GM21390 (cell line): Measurements from ENCODE around the gene STK32B.
"Not testable (repeated sequence)": the region's sequence is repeated elsewhere in the genome, so short reads cannot be mapped to it uniquely, and the experiment has no call there.

Experiments
- ATAC-seq: cut with Tn5 transposase; IDR thresholded peaks from one replicate; pipeline ENCODE4 v1.9.1; 2021; ENCODE audit not compliant: unreplicated experiment

Gene STK32B

DNA sequence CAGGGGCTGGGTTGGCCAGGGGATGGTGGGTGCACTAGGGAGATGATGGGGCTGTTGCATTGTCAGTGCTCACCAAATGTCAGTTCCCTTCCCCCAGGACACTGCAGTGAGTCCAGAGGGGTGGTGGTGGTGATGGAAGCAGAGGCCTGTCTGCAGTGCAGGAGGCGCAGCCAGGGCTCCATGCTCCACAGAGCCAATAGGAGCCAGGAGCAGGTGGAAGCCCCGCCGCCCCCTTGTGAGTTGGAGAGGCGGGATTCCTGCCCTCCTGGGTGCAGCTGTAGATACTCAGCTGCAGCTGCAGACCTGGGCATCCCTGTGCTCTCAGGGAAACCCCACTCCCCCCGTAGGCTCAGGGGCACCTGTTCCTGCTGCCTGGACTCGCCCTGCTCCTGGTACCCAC lies 372.4 kb downstream of the STK32B start:
- ATAC-seq, result no peak

GRCh38 chr4:5424211-5424610 lies 372.9 kb downstream of the STK32B start:
- ATAC-seq, result no peak

DNA sequence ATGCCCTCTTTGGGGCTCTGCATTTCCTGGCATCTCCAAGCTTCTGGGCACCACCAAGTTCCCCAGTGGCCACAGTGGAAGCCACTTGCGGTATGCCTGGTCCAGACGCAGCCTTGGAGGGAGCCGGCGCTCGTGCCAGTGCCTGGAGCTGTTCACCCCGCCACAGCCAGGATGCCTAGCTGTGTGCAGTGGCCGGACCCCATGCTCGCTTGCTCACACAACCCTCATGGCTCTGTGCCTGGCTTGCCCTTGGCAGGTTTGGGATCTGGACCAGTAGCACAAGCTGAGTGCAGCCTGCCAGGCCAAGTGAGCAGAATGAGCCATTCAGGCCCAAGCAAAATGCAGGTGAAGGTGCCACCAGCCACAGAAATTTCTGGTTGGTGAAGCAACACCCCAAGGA lies 373.6 kb downstream of the STK32B start:
- no peak for ATAC-seq

- no peak for ATAC-seq
Observed at GRCh38 chr4:5429747-5430146, 378.5 kb downstream of the STK32B start.

DNA sequence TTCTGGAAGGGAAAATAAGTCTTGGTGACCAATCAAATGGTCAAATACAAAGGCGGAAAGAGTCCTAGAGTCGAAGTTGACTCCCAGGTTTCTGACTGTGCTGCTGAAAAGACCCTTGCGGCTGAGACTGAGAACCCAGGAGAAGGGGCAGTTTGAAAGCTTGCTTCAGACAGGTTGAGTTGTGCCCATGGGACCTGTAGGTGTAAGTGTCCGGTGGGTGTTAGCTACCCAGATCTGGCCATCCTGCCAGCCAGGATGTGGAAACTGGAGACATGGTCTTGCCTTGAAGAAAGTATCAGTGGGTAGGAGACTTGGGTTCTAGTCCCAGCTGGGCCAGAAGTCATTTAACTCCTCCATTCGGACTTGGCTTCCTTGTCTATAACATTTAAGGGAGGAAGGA lies 381.9 kb downstream of the STK32B start:
- no peak for ATAC-seq

DNA sequence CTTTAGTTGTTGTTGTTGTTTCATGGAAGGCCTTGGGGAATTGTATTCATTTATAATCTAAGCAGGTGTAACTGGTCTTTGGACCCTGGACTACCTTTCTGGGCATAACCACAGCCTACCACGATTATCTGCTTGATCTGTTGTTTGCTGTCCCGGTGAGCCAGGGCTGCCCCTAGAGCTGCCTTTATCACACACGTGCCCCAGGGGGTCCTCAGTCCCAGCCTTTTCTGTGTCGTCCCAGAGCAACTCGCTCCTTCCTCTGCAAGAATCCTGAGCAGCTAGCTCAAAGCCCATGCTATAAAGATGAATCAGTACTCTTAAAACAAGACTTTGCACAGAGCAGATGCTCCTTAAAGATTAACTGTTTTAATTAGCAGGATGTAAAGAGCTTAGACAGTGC lies 383.9 kb downstream of the STK32B start:
- ATAC-seq, result no peak

- no peak for ATAC-seq
Observed at GRCh38 chr4:5435823-5436222, 384.5 kb downstream of the STK32B start.

GRCh38 chr4:5443976-5444802 lies 392.9 kb downstream of the STK32B start:
- not testable (repeated sequence) for ATAC-seq

- no peak for ATAC-seq
Observed at GRCh38 chr4:5444918-5445517, 393.7 kb downstream of the STK32B start.

GRCh38 chr4:5446595-5447226 lies 395.4 kb downstream of the STK32B start:
- no peak for ATAC-seq

DNA sequence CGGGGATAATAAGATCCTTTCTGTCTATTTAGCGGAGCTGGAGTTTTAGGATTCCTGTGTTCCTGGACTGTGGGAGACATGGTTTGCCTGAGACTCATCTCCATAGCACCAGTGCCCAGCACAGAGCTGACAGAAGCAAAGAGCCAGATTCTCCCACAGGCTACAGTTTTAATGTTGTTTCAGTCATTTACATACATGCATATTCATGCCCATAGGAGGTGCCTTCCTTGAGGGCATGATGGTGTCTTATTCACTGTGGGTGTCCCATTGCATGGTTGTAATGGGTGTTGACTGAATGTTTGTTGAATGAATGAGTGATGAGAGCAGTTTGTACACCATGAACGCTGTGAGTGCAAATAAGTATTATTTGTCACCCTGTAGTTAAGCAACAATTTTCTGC lies 396.5 kb downstream of the STK32B start:
- ATAC-seq, result no peak

DNA sequence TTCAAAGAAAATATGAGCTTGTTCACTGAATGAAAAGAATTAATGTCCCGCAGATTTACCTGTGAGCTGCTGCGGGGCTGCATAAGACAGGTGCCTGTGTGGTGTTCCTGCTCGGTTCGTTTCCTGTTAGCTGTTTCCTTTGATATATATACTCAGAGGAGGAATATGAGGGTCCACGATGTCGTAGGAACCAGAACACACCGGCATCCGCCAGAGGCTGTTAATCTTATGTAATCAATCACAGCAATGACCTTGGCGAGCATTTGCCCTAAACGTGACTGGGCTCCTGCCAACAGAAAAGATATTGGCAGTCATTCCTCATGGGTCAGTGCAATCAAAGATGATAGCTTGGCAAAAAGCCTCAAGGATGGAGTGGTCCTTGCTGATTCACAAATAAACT lies 396.9 kb downstream of the STK32B start:
- ATAC-seq, result no peak

DNA sequence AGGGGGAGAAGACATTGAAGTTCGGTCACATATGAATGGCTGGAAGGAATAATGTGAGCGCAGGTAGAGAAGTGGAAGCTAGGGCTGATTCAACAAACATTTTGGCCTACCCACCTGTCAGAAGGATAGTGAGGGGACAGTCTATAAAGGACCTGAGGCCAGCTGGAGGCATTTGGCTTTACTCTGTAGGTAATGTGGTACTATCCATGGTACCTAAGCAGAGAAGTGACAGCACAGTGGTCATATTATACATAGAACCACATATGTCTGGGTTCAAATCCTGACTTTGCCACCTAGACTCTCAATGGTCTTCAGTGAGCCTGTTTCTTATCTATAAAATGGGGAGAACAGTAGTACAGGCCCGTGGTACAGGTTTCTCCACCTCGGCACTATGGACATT lies 400.0 kb downstream of the STK32B start:
- no peak for ATAC-seq

DNA sequence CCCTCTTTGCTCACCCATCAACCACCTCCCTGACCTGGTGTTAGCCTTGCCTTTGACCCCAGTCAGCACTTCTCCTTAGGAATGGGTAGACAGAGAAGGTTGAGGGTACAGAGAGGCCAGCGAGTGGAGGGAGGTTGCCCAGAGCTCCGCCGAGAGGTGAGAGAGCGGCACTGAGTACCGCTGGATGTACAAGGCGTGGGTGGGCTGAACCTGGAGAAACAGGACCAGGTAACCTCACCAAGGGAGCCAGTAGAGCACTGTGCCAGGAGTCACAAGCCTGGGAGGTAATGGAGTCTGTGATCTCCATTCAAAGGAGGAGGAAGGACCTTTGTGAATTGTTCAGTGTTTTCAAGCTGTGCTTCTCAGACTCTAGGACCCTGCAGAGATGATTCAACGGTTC lies 400.9 kb downstream of the STK32B start:
- ATAC-seq, result no peak

GRCh38 chr4:5455003-5455585 lies 403.8 kb downstream of the STK32B start:
- ATAC-seq, result no peak

DNA sequence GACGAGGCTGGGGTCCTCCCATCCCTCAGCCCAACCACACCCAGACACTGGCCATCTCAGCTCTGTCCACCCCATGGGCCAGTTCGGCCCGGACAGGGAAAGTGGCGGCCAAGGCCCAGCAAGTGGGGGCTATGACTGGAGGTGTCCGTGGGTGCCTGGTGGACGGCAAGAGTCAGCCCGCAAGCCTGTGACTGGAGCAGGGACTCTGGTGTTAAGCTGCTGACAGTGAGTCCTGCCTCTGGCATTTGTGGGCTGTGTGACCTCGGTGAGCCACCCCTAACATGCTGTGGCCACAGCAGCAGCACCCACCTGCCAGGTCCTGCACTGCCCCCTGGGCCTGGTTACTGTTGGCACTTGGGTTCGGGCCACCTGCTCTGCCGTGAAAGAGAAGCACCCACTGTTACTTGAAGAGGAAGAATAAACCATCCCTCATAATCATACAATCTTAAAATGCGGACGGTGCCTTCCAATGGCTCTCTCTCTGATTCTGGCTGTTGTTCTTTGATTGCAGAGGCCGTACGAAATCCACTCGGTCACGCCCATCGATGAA lies 405.1 kb downstream of the STK32B start:
- no peak for ATAC-seq

DNA sequence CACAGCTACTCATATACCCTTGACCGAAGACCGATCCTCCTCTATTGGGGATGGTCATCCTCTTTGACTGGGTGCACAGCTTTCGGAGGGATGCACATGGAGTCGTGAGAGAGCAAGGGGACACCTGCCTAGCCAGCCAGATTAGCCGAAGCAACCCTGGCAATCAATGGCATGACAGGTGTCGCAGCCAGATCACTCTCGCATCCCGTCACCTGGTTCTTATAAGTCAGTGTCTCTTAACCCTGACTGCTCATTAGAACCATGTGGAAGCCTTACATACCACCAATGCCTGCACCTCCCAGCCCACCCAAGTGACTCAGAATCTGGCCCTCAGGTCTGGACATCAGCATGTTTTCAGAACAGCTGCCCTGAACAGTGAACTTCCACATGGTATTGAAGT lies 407.4 kb downstream of the STK32B start:
- ATAC-seq, result no peak

GRCh38 chr4:5459236-5459635 lies 408.0 kb downstream of the STK32B start:
- no peak for ATAC-seq

DNA sequence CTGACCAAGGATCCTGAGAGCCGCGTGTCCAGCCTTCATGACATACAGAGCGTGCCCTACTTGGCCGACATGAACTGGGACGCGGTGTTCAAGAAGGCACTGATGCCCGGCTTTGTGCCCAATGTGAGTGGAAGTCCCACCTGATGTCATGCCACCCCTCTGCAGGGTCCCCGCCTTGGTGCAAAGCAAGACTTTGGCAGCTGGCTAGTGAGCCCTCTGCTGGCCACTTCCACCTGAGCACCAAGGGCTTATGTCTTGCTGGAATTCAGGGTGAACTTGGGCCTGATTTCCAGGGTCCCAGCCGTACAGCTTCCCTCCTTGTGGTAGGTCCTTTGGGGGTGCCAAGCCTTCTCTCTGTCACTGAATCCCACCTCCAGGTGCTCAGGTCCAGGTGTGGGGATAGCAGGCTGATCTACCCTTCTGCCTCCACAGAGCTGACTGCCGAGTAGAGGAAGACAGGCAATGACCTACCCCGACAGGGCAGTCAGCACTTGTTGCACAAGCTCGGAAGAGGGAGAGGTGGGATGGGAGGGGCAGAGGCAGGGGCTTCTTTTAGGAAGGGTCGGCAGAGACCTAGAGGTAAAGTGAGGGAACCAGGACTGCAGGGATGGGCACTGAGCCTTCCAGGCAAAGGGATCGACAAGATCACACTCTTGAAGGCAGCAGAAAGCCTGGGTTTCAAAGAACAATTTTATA lies 409.0 kb downstream of the STK32B start:
- no peak for ATAC-seq

GRCh38 chr4:5461477-5461876 lies 410.2 kb downstream of the STK32B start:
- no peak for ATAC-seq

DNA sequence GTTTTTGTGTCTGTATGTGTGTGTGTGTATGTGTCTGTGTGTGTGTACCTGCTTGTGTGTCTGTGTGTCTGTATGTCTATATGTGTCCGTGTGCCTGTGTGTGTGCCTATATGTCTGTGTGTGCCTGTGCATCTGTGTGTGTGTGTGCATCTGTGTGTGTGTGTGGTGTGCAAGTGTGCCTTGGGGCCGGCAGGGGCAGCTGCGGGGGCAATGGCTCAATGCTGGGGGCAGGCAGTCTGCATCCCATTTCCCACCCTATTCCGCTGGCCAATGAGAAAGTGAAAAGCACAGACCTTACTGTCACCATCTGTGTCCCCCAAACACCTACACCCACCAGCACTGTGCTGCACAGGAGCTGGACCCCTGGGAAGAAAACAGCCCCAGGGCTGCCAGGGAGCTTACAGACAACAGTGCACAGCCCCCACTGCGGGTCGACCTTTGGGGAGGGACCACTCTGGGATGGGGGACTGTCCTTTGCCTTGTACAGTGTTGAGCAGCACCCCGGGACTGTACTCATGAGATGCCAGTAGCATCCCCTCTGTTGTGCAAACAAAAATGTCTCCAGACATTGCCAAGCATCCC lies 411.1 kb downstream of the STK32B start:
- ATAC-seq, result no peak
